H1 (cell line): ENCODE data around the gene NLK. TPM values are rescaled to one million over a fixed set of nuclear protein-coding genes. Genes with fewer than 3 reads are reported as not detected.

Experiments used
- ATF3 ChIP-seq: IDR thresholded peaks from 2 replicates; pipeline ENCODE4 v1.6.1; 2011; ENCODE audit warnings: low read depth, mild to moderate bottlenecking, low read length; ENCODE audit not compliant: insufficient read depth
- CBX5 ChIP-seq: fragments of 300-800, 300-1000 bp; sonication (generic); IDR thresholded peaks from 2 replicates; pipeline ENCODE4 v1.7.1; 2016; ENCODE audit warnings: antibody characterized with exemption, low read length, low read depth
- CHD7 ChIP-seq: fragments of 300-600 bp; sonication (generic); IDR thresholded peaks from 2 replicates; pipeline ENCODE4 v1.7.1; 2012; ENCODE audit warnings: low read length, moderate library complexity, mild to moderate bottlenecking, inconsistent platforms; ENCODE audit not compliant: insufficient replicate concordance
- CTCF ChIP-seq, 3 experiments: IDR thresholded peaks; 1 replicate in 2 of 3; 2 replicates in 1 of 3; pipeline versions ENCODE4 v1.5.1 to v1.6.1; 2011; ENCODE audit warnings: low read length in 3 of 3, mild to moderate bottlenecking in 3 of 3, inconsistent platforms in 2 of 3, low read depth in 1 of 3, moderate library complexity in 1 of 3; ENCODE audit not compliant: insufficient read depth in 1 of 3; ENCODE audit errors: control extremely low read depth in 1 of 3
- JUND ChIP-seq: IDR thresholded peaks from 2 replicates; pipeline ENCODE4 v1.6.1; 2011; ENCODE audit warnings: mild to moderate bottlenecking, improper control_type of control experiment, low read length
- KDM4A ChIP-seq: IDR thresholded peaks from one replicate; pipeline ENCODE4 v1.7.1; 2012; ENCODE audit warnings: low read depth, mild to moderate bottlenecking, moderate library complexity, low read length, inconsistent platforms; ENCODE audit not compliant: severe bottlenecking
- SIX5 ChIP-seq: IDR thresholded peaks from 2 replicates; pipeline ENCODE4 v1.6.1; 2011; ENCODE audit warnings: mild to moderate bottlenecking, low read depth, low read length
- TEAD4 ChIP-seq: IDR thresholded peaks from 2 replicates; pipeline ENCODE4 v1.6.1; 2012; ENCODE audit warnings: low read depth, low read length, inconsistent platforms, mixed read lengths
- polyA plus RNA-seq, 7 experiments: library from polyadenylated mRNA; depleted of rRNA in 3 of 7; stranded (reverse) in 5 of 7; unstranded in 2 of 7; fragments of >200 nt in 5 of 7; fragments of 200-250 nt in 2 of 7; gene quantifications; 1 replicate in 5 of 7; 2 replicates in 1 of 7; 4 replicates in 1 of 7; pipeline versions ENCODE4 v1.2.1 to v1.2.3, GENCODE V29; 2011 to 2013; ENCODE audit warnings: missing spikeins in 2 of 7, mixed read lengths in 2 of 7
- total RNA-seq: library from RNA; stranded (reverse); fragmentation: NEBNext Ultra II Directional; extraction: Animal tissue kit (Norgen Biotek cat#: 25700); gene quantifications from 2 replicates; pipeline ENCODE4 v1.2.1, GENCODE V29; 2021

The NLK gene
- total and polyA plus RNA-seq, 2 of the 8 experiments (the other 6 are each of a cell fraction or from before 2014, with no cell fraction given) = 30.8 to 49.9 TPM

GRCh38 chr17:28057731-28058246 is 15.3 kb downstream of the NLK start (continued):
- TF ChIP-seq CHD7 (no peak), ATF3 (no peak), TEAD4 (no peak), KDM4A (no peak), JUND (no peak), CBX5 (no peak), SIX5 (no peak), CTCF (IDR thresholded peaks at IDR 0.05; ENCODE audit: control extremely low read depth in 1 of 3, insufficient read depth in 1 of 3, low read depth in 1 of 3, low read length in 3 of 3) (no peak)
